ENCODE measurements around the gene CD99L2. TPM values are rescaled to one million over a fixed set of nuclear protein-coding genes. Genes with fewer than 3 reads are reported as not detected.

Gene CD99L2
- total and polyA plus RNA-seq, 10 of the 15 experiments (the other 5 are each of a cell fraction or from before 2014, with no cell fraction given) = 1.1 to 22.9 (median 13.0) TPM

DNA sequence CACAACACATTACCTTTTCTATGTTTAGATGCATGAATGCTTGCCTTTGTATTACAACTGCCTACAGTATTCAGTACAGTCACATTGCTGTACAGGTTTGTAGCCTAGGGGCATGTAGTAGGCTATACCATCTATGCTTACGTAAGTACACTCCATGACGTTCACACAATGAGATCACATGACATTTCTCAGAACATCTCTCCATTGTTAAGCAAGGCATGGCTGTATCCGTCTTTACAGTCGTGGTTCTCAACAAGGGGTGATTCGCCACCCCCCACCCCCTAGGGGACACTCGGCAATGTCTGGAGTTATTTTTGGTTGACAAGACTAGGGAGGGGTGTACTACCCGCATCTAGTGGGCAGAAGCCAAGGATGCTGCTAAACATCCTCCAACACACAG lies 12.1 kb downstream of the CD99L2 start:
- Histone ChIP-seq H3K36me3 (ENCODE audit: control insufficient read depth in 2 of 2, insufficient read depth in 2 of 2, low read length in 1 of 2) (no peaks in the 10 kb centered on the region), H3K4me2 (ENCODE audit: control insufficient read depth, insufficient read depth) (no peak overlapping the region), H4K20me1 (ENCODE audit: control insufficient read depth, insufficient read depth) (no peaks in the 10 kb centered on the region), H3K27me3 (replicated peaks in 1 of 2; ENCODE audit: control insufficient read depth in 2 of 2, insufficient read depth in 2 of 2, low read length in 1 of 2) (no peaks in the 10 kb centered on the region), H3K9me3 (replicated peaks; ENCODE audit: control insufficient read depth, insufficient read depth, low read length) (no peaks in the 10 kb centered on the region), H3K9ac (ENCODE audit: control insufficient read depth, insufficient read depth, low read length) (no peak overlapping the region), H3K4me3 (no peak overlapping the region), H3K79me2 (ENCODE audit: control insufficient read depth, insufficient read depth, low read length) (no peaks in the 10 kb centered on the region; the same call in 1 of the 2 replicates), H3K27ac (ENCODE audit: control insufficient read depth, insufficient read depth) (no peak overlapping the region), H2AFZ (ENCODE audit: control insufficient read depth, low read depth, low read length) (no peak overlapping the region), H3K4me1 (ENCODE audit: control insufficient read depth, insufficient read depth, low read length) (peaks cover under 1% of the 10 kb centered on the region)
- ChIA-PET POLR2A (no interaction called here), RAD21 (ENCODE audit: unreplicated experiment) (no interaction called here), SMC1A (ENCODE audit: uncharacterized antibody, unreplicated experiment) (no interaction called here), CTCF (no interaction called here)
- intact Hi-C loops (cut with micrococcal nuclease; ENCODE audit: unreplicated experiment) = no loop called here
- 69% methylated on average over 7 of the region's 7 CpGs for WGBS (ENCODE audit: insufficient coverage, insufficient replicate concordance, low lambda C conversion rate, missing lambda C conversion rate)
- no TSS peak for BruUV-seq (replicated peaks)
- no peak for ATAC-seq
- in situ Hi-C loops (cut with MboI) = no loop called here
- DNase-seq (ENCODE audit: low read depth, low spot score) = no peak
- TF ChIP-seq BACH1 (IDR thresholded peaks at IDR 0.05; ENCODE audit: borderline replicate concordance) (no peak), EGR1 (IDR thresholded peaks at IDR 0.05; ENCODE audit: borderline replicate concordance in 1 of 2, low read depth in 2 of 2, low read length in 2 of 2) (no peak), RB1 (IDR thresholded peaks at IDR 0.05; ENCODE audit: borderline replicate concordance) (no peak), NFYB (IDR thresholded peaks at IDR 0.05; ENCODE audit: insufficient read depth, low read depth, low read length) (no peak), CBFB (IDR thresholded peaks at IDR 0.05; ENCODE audit: low read depth) (no peak), CHD4 (IDR thresholded peaks at IDR 0.05) (no peak), HCFC1 (IDR thresholded peaks at IDR 0.05; ENCODE audit: low read length) (no peak), FOS (IDR thresholded peaks at IDR 0.05; ENCODE audit: borderline replicate concordance, extremely low read depth, insufficient read length) (no peak), TARDBP (IDR thresholded peaks at IDR 0.05; ENCODE audit: borderline replicate concordance) (no peak), EZH2 (IDR thresholded peaks at IDR 0.05; ENCODE audit: borderline replicate concordance, control insufficient read depth, low read depth, low read length) (no peak)
- TF ChIP-seq, protein P1, sequence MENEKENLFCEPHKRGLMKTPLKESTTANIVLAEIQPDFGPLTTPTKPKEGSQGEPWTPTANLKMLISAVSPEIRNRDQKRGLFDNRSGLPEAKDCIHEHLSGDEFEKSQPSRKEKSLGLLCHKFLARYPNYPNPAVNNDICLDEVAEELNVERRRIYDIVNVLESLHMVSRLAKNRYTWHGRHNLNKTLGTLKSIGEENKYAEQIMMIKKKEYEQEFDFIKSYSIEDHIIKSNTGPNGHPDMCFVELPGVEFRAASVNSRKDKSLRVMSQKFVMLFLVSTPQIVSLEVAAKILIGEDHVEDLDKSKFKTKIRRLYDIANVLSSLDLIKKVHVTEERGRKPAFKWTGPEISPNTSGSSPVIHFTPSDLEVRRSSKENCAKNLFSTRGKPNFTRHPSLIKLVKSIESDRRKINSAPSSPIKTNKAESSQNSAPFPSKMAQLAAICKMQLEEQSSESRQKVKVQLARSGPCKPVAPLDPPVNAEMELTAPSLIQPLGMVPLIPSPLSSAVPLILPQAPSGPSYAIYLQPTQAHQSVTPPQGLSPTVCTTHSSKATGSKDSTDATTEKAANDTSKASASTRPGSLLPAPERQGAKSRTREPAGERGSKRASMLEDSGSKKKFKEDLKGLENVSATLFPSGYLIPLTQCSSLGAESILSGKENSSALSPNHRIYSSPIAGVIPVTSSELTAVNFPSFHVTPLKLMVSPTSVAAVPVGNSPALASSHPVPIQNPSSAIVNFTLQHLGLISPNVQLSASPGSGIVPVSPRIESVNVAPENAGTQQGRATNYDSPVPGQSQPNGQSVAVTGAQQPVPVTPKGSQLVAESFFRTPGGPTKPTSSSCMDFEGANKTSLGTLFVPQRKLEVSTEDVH (IDR thresholded peaks at IDR 0.05; ENCODE audit: low read depth, partially characterized antibody) = no peak
- TF ChIP-seq, protein P2, sequence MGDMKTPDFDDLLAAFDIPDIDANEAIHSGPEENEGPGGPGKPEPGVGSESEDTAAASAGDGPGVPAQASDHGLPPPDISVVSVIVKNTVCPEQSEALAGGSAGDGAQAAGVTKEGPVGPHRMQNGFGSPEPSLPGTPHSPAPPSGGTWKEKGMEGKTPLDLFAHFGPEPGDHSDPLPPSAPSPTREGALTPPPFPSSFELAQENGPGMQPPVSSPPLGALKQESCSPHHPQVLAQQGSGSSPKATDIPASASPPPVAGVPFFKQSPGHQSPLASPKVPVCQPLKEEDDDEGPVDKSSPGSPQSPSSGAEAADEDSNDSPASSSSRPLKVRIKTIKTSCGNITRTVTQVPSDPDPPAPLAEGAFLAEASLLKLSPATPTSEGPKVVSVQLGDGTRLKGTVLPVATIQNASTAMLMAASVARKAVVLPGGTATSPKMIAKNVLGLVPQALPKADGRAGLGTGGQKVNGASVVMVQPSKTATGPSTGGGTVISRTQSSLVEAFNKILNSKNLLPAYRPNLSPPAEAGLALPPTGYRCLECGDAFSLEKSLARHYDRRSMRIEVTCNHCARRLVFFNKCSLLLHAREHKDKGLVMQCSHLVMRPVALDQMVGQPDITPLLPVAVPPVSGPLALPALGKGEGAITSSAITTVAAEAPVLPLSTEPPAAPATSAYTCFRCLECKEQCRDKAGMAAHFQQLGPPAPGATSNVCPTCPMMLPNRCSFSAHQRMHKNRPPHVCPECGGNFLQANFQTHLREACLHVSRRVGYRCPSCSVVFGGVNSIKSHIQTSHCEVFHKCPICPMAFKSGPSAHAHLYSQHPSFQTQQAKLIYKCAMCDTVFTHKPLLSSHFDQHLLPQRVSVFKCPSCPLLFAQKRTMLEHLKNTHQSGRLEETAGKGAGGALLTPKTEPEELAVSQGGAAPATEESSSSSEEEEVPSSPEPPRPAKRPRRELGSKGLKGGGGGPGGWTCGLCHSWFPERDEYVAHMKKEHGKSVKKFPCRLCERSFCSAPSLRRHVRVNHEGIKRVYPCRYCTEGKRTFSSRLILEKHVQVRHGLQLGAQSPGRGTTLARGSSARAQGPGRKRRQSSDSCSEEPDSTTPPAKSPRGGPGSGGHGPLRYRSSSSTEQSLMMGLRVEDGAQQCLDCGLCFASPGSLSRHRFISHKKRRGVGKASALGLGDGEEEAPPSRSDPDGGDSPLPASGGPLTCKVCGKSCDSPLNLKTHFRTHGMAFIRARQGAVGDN (IDR thresholded peaks at IDR 0.05) = no peak
- FAIRE-seq = no peak

Data from GM12878 (cell line).